SJSA1 (cell line): Measurements from ENCODE around the gene CLSTN2. TPM values are rescaled to one million over a fixed set of nuclear protein-coding genes. Genes with fewer than 3 reads are reported as not detected.

Experiments
- DNase-seq, 2 experiments: peaks; one replicate each; pipeline ENCODE4 v3.0.0-alpha.2; 2015 to 2020; ENCODE audit warnings: low spot score in 2 of 2, low read depth in 1 of 2
- H3K27ac ChIP-seq: fragments of 250-450 bp; sonication (Bioruptor Pico); 2 replicates; pipeline ENCODE4 v1.5.1; 2020; ENCODE audit warnings: mild to moderate bottlenecking, moderate library complexity
- H3K27me3 ChIP-seq: fragments of 250-450 bp; sonication (Bioruptor Pico); replicated peaks from 2 replicates; pipeline ENCODE4 v1.5.1; 2020; ENCODE audit warnings: mild to moderate bottlenecking, moderate library complexity
- H3K36me3 ChIP-seq: fragments of 250-450 bp; sonication (Bioruptor Pico); 2 replicates; pipeline ENCODE4 v1.5.1; 2020; ENCODE audit warnings: mild to moderate bottlenecking
- H3K4me1 ChIP-seq: fragments of 250-450 bp; sonication (Bioruptor Pico); replicated peaks from 2 replicates; pipeline ENCODE4 v1.6.1; 2021; ENCODE audit warnings: mild to moderate bottlenecking
- H3K4me3 ChIP-seq: fragments of 250-450 bp; sonication (Bioruptor Pico); 2 replicates; pipeline ENCODE4 v1.5.1; 2020; ENCODE audit warnings: mild to moderate bottlenecking
- H3K9me3 ChIP-seq: fragments of 250-450 bp; sonication (Bioruptor Pico); replicated peaks from 2 replicates; pipeline ENCODE4 v1.5.1; 2020; ENCODE audit warnings: mild to moderate bottlenecking
- total RNA-seq: library from RNA; depleted of rRNA; stranded (reverse); fragments of >200 nt; shearing (Covaris generic); gene quantifications from 2 replicates; pipeline ENCODE4 v1.2.3, GENCODE V29; 2014

Gene CLSTN2
- total RNA-seq, 1 experiment from 2014 or later = 0.05 TPM

DNA sequence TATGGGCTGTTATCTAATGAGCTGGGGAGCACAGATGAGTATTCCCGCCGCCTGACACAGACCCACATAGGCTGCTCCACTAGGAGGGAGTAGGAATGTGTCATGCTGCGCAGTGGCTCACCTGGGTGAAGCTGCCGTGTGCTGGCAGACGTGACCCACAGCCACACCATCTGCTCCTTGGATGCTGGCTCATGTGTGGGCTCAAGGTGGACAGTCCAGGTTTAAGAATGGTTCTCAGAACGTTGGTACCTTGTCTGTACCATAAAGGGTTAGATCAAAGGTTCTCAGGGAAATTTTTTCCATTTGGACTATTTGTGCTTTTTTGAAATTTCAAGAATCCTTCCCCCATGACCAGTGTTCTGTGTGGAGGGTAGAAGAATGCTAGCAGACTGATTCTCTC, 403.9 kb downstream of the CLSTN2 start:
- no peaks in the 10 kb centered on the region for H3K36me3 ChIP-seq
- H3K9me3 ChIP-seq = no peaks in the 10 kb centered on the region
- H3K4me3 ChIP-seq = no peak overlapping the region
- no peaks in the 10 kb centered on the region for H3K4me1 ChIP-seq
- H3K27me3 ChIP-seq = no peaks in the 10 kb centered on the region
- H3K27ac ChIP-seq = no peak overlapping the region
- no peak for DNase-seq

DNA sequence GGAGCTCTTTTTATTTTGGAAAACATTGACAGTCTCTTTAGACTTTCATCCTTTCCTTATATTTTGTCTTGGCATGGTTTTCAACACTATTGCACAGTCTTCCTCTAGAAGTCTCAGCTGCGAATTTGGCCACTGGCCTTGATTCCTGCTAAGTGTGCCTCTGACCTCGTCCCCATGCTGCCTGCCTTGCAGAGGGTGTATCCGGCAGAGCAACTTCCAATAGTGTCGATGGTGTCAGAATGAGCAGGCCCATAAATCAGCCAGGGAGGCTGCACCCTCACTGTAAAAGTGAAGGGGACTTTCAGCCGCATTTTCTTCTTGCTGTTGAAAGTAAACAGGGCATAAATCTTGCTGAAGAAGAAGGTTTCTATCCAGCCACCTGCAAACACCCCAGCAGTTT, 406.2 kb downstream of the CLSTN2 start:
- Histone ChIP-seq H3K9me3 (no peaks in the 10 kb centered on the region), H3K4me1 (no peaks in the 10 kb centered on the region), H3K27ac (no peak overlapping the region), H3K4me3 (no peak overlapping the region), H3K27me3 (no peaks in the 10 kb centered on the region), H3K36me3 (no peaks in the 10 kb centered on the region)
- no peak for DNase-seq

DNA sequence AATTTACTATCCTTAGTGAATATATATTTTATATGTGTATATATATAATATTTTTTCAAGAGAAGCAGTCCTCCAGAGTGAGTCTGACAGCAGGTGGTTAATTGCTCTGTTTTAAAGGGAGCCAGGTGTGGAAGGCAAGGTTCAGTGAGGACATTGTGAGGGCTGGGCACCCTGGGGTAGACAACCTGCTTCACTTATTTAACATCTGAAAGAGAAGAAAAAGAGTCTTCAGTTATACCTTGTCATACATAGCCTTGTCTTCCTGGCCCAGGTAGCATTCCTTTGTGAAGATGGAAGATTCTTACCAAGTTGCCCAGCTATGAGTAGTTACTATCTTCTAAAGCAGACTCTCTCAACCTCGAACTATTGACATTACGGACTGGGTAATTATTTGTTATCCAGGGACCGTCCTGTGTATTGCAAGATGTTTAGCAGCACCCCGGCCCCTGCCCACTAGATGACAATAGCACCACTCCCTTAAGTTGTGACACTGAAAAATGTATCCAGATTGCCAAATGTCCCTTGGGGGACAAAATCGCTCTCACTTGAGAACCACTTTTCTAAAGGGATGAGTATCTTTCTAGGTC, 406.9 kb downstream of the CLSTN2 start:
- Histone ChIP-seq H3K4me1 (no peaks in the 10 kb centered on the region), H3K36me3 (no peaks in the 10 kb centered on the region), H3K4me3 (no peak overlapping the region), H3K9me3 (no peaks in the 10 kb centered on the region), H3K27ac (no peak overlapping the region), H3K27me3 (no peaks in the 10 kb centered on the region)
- DNase-seq = no peak

DNA sequence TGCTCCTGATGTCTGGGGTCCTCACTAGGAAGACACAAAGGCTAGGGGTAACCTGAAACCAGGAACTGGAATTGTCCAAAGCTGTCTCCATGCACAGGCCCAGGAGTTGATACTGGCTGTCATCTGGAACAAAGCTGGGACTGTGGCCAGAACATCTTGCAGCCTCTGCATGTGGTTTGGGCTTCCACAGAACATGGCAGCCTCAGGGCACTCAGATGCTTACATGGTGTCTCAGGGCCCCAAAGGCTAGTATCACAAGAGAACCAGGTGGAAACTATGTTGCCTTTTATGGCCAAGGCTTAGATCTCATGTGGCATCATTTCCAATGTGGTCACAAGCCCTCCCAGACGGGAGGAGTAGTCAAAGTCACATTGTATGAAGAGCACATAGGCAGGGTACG, 407.7 kb downstream of the CLSTN2 start:
- Histone ChIP-seq H3K4me3 (no peak overlapping the region), H3K4me1 (no peaks in the 10 kb centered on the region), H3K9me3 (no peaks in the 10 kb centered on the region), H3K27ac (no peak overlapping the region), H3K36me3 (no peaks in the 10 kb centered on the region), H3K27me3 (no peaks in the 10 kb centered on the region)
- DNase-seq = no peak

DNA sequence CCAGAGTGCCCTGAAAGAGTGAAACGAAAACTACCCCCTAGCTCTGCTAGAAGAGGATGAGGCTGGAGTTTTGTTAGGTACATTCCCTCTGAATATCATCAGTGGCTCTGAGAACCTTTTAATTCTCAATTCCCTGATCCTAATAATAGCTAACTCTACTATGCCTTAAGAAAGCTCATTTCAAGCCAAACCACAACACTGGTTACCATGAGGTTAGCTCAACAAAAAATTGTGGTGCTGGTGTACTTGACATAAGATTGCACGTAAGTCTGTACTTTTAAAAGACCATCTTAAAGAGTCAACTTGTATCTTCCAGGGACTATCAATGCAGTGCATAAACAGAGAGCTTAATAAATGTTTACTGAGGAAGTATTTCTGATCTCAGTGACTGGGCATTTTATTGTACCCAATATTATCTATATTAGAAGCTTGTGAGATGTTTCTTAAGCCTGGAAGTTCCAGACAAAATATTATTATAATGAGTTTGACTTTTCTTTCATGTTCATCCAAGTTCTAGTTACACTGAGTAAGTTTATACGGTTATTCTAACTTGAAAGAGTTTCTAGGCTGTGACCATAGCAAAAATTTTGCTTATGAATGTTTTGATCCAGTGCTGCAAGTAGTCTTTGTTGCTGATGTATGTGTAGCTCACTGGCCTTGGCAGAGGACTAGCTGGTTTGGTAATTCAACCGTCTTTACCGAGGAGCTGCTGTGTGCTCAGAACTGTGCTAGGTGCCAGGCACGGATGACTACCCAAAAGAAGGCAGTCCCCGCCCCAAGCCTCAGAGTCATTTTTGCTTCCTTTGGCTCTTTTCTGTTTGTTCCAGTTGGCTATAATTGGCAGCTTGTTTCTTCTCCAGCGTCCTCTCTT, 408.5 kb downstream of the CLSTN2 start:
- H3K4me1 ChIP-seq = no peaks in the 10 kb centered on the region
- H3K27ac ChIP-seq = no peak overlapping the region
- H3K27me3 ChIP-seq = no peaks in the 10 kb centered on the region
- no peaks in the 10 kb centered on the region for H3K9me3 ChIP-seq
- no peaks in the 10 kb centered on the region for H3K36me3 ChIP-seq
- H3K4me3 ChIP-seq = no peak overlapping the region
- no peak for DNase-seq

DNA sequence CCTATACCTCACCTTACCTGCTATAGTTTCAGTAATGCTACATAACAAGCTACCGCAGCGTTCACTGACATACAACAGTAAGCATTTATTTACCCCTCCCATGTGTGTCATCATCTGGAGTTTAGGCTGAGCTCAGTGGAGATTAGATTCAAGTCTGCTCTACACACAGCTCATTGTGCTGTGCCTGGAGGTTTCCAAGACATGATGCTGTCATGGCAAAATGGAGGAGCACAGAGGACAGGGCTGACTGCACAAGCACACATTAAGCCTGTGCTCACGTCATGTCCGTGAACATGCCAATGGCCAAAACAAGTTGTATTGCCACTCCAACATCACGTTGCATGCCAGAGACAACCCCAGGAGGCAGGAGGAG, 409.1 kb downstream of the CLSTN2 start:
- Histone ChIP-seq H3K4me1 (no peaks in the 10 kb centered on the region), H3K27me3 (no peaks in the 10 kb centered on the region), H3K36me3 (no peaks in the 10 kb centered on the region), H3K9me3 (no peaks in the 10 kb centered on the region), H3K4me3 (no peak overlapping the region), H3K27ac (no peak overlapping the region)
- DNase-seq = no peak

DNA sequence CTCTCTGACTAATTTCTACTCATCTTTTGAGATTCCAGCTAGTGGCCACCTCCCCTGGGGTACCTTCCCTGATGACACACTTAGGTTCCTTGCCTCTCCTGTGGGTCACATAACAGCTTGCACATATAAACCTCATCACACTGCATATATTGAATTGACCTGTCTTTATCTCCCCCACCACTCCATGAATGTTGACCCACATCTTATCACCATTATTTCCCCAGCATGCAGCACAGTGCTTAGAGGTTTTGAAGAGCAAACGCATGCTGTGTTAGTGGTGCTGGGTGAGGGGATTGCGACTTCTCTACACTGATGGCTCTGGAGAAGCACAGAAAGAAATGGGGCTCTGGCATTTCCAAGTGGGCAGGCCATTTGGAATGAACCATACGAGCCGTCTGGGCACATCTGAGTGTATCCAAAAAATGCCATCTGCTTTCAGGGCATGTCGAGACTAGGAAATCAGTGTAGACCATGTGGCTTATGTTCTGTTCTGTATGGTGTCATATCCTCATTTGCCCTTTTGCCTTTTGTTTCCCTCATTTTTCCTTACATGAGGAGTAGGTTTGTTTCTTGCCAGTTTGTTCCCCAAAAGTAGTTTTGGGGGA, 409.7 kb downstream of the CLSTN2 start:
- DNase-seq = no peak
- Histone ChIP-seq H3K27me3 (no peaks in the 10 kb centered on the region), H3K36me3 (no peaks in the 10 kb centered on the region), H3K9me3 (no peaks in the 10 kb centered on the region), H3K4me3 (no peak overlapping the region), H3K27ac (no peak overlapping the region), H3K4me1 (no peaks in the 10 kb centered on the region)

DNA sequence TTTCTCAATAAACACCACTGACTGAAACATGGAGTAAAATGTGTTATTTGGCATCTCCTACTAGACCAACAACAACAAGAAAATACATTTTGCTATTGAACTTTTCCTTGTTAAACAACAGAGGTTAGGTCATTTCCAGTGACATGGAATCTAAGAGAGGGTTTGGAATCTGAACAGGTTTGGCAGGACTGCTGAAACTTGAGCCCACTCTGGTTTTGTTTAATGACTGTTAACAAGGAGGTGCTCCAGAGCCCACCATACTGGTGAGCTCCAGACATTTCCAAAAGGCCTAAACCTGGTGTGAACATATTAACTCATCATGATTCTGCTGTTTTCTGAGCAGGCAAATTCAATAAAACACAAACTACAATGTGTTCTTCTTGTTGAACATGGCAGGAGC, 412.2 kb downstream of the CLSTN2 start:
- no peaks in the 10 kb centered on the region for H3K36me3 ChIP-seq
- no peak overlapping the region for H3K27ac ChIP-seq
- no peaks in the 10 kb centered on the region for H3K9me3 ChIP-seq
- no peak for DNase-seq
- H3K4me1 ChIP-seq = no peaks in the 10 kb centered on the region
- no peaks in the 10 kb centered on the region for H3K27me3 ChIP-seq
- H3K4me3 ChIP-seq = no peak overlapping the region

DNA sequence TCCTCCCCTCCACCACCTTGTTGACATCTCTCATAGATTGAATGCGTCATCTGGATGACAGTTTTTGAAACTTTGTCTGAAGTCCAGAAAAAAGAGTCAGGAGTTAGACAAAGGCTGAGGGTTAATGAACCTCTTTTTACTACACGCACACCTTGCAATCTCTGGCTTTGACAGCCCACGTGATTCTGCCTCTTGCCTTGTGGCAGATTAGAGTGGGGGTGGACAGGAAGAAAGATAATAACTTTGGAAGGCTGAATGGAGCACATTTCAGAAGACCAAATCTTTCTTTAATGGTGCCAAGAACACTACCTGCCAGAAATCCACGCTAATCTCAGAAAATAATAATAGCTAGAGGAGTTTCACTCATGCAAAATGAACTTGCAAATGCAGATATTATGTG, 415.0 kb downstream of the CLSTN2 start:
- Histone ChIP-seq H3K36me3 (no peaks in the 10 kb centered on the region), H3K4me1 (no peaks in the 10 kb centered on the region), H3K27me3 (no peaks in the 10 kb centered on the region), H3K4me3 (no peak overlapping the region), H3K9me3 (no peaks in the 10 kb centered on the region), H3K27ac (no peak overlapping the region)
- DNase-seq = no peak

DNA sequence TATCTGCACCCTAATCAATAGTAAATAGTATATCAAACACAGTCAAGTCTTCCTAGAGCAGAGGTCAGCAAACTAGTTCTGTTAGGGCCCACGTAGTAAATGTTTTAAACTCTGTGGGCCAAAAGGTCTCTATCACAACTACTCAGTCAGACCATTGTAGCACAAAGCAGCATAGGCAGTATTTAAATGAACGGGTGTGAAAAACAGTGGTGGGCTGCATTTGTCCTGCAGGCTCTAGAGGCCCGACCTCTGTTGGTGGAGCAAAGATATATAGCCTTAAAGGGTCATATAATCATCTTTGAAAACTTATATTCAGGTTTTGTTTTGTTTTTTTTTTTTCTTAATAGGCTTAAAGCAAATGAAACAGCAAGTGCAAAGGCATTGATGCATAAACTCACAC, 416.5 kb downstream of the CLSTN2 start:
- Histone ChIP-seq H3K27ac (no peak overlapping the region), H3K4me3 (no peak overlapping the region), H3K4me1 (no peaks in the 10 kb centered on the region), H3K27me3 (no peaks in the 10 kb centered on the region), H3K36me3 (no peaks in the 10 kb centered on the region), H3K9me3 (no peaks in the 10 kb centered on the region)
- DNase-seq = no peak

DNA sequence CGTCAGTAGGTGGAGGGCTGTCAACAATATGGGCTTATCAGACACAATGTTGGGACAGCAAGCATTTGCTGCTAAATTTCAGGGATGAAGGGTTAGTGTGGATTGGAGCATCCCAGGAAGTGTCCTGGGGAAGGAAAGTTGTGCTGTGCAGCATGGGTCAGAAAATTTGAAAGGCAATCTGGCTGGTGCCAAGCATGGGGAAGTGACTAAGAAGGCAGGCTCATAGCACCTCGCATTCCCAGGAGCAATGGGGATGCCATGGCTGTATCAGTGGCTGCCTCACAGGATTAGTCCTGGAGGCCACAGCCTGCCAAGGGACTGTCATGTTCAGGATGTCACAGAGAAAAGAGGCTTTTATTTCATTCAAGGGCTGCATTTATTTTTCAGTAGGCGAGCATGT, 420.5 kb downstream of the CLSTN2 start:
- Histone ChIP-seq H3K4me1 (no peaks in the 10 kb centered on the region), H3K9me3 (no peaks in the 10 kb centered on the region), H3K4me3 (no peak overlapping the region), H3K27ac (no peak overlapping the region), H3K36me3 (no peaks in the 10 kb centered on the region), H3K27me3 (no peaks in the 10 kb centered on the region)
- DNase-seq = no peak

DNA sequence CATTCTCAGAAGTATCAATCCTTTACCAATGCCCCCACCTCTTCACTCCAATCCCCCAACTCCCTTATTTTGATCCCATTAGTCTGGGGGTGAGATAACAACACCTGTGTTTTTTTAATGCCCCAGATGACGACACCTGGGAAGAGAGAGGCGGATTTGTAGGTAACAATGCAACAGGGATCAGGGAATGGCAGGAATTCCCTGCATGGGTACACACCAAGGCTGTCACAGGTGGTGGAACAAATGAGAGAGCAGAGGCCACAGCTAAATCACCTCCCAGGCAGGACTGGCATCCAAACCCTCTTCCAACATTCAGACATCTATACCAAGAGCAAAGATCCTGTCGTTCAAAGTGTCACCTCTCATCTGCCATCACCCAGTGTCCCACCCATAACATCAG, 423.7 kb downstream of the CLSTN2 start:
- Histone ChIP-seq H3K4me1 (no peaks in the 10 kb centered on the region), H3K4me3 (no peak overlapping the region), H3K27me3 (no peaks in the 10 kb centered on the region), H3K36me3 (no peaks in the 10 kb centered on the region), H3K27ac (no peak overlapping the region), H3K9me3 (no peaks in the 10 kb centered on the region)
- DNase-seq = no peak

DNA sequence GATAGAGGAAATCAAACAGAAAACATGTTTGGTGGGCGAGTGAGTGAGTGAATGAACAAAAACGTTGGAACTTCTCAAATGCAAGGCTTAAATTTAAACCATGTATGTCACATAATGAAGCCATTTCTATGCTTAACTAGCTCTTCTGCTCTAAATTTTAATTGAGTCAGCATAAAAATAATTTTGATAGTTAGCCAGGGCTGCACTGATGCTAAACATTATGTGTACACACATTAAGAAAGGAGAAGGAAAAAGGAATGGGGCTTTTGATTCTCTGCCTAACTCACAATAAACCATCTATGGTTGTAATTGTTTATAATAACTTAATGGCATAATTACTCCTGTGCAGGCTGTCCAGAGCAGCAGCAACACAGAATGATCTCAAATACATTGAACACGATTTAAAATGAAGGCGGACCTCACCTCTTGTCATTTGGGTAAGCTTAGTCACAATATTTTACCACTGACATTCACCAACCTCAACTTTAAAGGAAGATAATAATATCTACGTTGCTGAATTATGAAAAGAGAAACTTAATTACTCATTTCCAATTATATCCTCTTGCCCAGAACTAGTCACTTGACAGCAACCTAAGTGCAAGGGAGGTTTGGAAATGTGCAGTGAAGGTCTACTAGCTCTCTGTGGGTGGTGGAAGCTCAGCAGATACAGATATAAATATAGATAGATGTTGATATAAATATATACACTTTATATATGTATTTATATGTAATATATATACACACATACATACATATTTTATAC, 424.4 kb downstream of the CLSTN2 start:
- DNase-seq = no peak
- H3K4me3 ChIP-seq = no peak overlapping the region
- H3K4me1 ChIP-seq = no peaks in the 10 kb centered on the region
- no peak overlapping the region for H3K27ac ChIP-seq
- no peaks in the 10 kb centered on the region for H3K27me3 ChIP-seq
- no peaks in the 10 kb centered on the region for H3K9me3 ChIP-seq
- no peaks in the 10 kb centered on the region for H3K36me3 ChIP-seq

DNA sequence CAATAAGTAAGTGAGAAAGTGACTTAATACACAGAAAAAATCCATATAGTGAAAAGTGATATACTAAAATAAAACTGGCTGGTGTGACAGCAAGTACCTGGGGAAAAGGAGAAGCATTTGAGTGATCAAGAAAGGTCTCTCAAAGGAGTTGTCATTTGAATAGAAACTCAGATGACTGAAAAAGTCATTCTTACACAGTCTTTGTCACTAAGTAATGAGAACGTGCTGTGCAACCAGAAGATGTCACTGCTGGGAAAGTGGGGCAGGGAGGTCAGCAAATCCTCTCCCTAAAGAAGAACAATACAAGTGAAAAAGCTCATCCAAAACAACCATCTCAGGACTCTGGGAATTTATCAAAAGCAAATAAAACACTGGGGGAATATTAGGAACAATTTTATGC, 425.3 kb downstream of the CLSTN2 start:
- Histone ChIP-seq H3K9me3 (no peaks in the 10 kb centered on the region), H3K36me3 (no peaks in the 10 kb centered on the region), H3K27ac (no peak overlapping the region), H3K4me1 (no peaks in the 10 kb centered on the region), H3K27me3 (no peaks in the 10 kb centered on the region), H3K4me3 (no peak overlapping the region)
- DNase-seq = no peak
